Right hindlimb (tissue), 1 donor: ENCODE results near the gene SYNDIG1.
A peak's percentile ranks its signal among the peaks of the same experiment; 100 is the strongest.

Experiments
- DNase-seq: peaks from one replicate; pipeline ENCODE4 v3.0.0-alpha.2; 2018

The SYNDIG1 gene

DNA sequence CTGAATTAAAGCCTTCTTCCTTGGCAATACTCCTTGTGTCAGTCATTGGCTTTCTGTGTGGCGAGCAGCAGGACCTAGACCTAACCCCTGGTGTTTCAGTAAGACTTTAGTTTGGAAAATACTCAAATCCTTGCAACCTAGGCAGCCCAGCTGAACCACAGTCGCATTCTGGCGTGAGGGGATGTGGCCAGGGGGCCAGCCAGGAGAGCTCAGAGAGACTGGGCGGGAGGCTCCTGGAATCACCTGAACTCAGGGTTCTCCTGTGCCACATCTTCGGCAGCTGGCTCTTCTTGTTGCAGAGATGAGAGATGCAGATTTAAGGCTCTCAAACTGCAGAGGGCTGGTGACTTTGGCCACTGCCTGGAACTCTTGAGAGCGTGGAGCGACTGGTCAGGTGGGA, 102.7 kb downstream of the SYNDIG1 start:
- DNase-seq = no peak

DNA sequence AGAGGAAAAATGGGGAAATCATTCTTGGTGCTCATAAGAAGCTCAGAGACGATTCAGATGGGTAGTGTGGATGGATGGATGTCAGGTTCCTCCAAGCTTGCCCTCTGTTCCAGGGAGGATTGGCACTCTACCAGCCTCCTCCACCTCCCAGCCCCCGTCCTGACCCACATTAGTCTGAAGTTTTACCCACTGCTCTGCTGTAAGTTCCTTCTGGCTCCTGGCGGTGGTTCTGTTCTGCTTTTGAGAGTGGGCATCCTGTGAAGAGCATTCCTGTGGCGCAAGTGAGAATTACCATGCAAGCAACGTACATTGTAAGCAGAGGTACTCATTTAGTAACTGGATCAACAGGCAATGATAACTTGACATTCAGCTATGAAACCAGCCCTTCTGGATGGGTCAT, 103.4 kb downstream of the SYNDIG1 start:
- DNase-seq = no peak

DNA sequence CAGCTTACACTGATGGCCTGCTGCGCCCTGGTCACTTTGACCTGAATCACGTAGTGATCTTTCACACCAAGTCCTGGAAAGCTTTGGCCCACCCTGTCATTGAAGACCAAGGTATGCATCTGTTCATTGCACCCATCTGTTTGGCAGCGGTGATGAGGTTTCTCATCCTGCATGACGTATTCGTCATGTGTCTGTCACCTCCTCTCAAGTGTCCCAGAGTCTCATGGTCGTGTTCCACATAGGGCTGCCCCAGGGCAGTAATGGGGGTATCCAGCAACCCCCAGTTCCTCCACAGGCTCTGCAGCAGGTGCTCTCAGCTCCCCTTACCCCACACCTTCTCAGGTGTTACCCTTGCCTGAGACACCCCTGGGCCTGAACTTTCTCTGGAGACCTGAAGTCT, 104.1 kb downstream of the SYNDIG1 start:
- DNase-seq = no peak

DNA sequence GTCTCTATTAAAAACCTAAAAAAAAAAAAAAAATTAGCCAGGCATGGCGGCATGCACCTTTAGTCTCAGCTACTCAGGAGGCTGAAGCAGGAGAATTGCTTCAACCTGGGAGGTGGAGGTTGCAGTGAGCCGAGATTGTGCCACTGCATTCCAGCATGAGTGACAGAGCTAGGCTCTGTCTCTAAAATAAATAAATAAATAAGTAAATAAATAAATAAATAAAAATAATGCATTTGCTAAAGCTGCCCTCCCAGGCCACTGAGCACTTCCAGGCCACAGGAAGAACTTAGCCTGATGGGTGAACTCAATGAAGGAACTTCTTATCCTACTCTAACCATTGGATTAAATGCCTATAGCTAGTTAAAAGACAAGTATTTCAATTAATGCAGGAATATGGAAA, 104.9 kb downstream of the SYNDIG1 start:
- DNase-seq = no peak

DNA sequence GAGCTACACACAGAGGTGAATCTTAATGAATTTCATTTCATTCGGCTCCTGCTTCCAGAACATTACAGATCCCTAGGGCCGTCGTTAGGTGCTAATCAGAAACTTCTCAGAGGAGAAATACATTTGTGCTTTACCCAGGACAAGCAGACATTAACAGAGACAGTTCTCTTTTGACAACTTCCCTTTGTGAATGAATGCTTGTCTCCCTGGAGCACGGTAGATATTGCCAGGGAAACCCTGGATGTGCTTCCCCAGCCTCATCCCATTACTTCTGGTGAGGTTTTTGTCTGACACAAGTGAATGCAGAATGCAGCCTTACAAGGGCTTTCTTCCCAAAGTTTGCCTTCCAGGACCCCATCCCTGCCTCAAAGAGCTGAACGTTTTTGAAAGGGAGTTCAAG, 105.4 kb downstream of the SYNDIG1 start:
- no peak for DNase-seq

DNA sequence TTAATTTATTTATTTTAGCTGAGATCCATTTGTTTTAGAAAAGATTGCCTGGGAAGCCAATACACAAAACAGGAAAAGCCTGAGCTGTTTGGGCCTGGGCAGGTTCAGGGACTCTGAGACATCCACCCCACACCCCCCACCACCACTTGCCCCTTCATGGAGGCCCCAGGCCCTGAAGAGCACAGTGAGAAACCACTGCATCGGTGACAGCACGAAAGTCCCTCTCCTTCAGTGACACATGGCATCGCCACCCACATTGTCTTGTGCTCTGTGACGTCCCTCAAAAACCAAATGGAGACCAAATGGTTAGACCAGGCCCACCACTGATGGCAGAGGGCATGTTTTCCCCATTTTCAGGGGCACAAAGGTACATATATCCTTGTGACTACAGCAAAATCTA, 106.4 kb downstream of the SYNDIG1 start:
- no peak for DNase-seq

DNA sequence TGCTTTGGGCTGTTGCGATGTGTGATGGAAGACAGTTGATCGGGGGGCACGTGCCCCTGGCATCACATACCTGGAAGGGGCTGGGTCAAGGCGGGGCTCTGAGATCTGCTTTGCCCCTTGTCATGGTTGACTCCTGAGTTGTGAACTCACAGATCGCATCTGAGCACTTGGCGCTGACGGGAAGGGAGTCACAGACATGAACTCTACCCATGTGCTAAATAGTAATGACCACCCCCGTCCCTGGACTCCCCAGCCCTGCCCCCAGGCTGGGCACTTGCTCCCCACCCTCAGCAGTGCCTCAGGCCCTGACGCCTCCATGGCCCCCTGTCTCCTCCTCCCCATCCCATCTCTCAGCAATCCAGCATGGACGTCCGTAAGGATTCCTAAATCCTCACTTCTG, 107.0 kb downstream of the SYNDIG1 start:
- DNase-seq = no peak

DNA sequence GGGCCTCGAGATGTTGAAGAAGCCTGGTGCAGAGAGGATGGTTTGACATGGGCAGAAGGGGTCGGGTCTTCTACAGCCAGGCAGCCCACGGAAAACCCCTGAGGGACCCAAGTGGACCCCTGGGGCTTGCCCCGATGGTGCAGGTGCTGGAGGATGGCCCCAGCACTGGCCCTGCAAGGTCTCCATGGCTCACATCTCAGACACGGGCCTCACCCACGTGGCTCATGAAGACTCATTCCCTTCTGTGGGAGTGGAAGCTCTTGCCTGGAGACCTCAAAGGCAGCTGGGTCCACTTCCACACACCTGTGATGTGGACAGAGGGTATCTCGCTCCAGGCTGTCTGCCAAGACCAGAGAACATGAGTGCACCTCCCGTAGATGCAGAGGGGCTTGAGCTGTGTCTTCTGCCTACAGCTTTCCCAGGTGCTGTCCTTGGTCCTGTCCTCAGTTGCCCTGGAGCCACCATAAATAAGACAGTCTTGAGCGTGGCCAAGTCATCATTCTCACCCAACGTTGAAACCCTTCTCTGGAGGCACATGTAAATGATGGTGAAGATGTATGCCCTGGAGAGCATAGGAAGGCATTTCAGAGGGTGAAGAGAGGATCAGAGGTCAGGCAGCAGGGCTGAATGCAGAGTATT, 108.0 kb downstream of the SYNDIG1 start:
- DNase-seq = no peak

DNA sequence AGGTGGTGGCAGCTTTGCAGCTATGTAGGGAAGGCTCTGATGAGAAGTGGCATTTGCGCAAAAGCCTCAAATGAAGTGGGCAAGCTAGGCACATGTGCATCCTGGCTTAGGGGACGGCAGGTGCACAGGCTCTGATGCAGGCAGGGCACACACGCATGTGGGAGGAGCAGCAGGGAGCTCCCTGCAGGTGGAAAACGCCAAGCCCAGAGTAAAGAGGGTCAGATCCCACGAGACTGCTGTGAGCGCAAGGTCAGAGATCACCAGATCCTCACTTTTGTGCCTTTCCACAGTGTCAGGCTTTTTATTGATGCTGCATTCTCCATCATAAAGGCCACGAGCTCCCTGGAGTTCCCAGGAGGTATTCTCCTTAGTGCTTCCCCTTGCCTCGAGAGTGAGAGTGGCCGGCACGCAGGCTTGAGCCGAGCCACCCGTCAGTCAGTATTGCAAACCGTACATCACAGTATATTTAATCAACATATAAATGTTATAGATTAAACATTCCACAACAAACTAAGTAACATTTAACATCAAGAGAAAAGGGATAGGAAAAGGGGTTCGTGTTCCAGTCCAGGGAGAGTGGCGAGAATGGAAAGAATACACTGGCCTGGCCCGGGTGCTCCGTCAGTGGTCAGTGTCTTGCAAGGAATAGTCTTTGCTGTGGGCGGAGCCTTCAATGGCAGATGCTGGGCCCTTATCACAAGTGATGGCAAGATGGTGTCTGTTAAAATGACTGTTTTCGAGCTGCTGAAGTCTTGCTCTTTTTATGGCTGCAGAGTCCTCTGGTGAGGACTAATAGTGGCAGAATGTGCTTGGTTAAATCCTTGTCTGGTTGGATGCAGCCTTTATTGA, 109.4 kb downstream of the SYNDIG1 start:
- no peak for DNase-seq

DNA sequence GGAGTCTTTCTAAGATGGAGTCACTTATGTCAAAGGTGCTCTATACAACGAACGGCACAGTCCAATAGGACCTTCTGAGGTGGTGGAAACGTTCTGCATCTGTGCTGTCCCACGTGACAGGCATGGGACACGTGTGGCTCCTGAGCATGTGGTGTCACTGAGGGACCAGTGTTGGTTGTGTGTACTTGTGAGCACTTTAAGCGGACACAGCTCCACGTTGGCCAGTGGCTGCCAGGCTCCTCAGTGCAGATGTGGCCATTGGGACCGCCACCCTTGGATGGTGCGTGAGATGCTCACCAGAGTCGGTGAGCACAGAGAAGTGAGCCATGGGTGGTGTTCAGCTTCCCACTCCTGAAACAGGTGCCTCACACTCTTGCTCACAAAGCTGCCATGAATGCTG, 110.0 kb downstream of the SYNDIG1 start:
- no peak for DNase-seq

DNA sequence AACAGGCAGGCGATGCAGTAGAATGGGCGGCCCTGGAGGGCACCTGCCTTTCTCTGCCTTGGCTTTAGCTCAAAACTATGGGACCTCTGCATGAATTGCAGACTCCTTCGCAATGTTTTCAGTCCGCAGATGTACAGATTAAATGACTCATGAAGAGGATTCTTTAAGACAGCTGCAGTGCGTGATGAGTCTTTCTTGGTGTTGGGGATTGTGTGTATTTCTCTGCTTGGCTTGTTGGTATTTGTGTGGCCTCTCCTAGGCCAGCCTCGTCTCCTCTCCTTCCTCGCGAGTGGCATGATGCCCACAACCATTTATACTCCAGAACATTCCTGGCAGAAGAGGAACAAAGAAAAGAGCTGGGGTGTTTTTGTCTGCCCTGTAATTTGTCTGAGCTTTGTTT, 110.6 kb downstream of the SYNDIG1 start:
- no peak for DNase-seq

DNA sequence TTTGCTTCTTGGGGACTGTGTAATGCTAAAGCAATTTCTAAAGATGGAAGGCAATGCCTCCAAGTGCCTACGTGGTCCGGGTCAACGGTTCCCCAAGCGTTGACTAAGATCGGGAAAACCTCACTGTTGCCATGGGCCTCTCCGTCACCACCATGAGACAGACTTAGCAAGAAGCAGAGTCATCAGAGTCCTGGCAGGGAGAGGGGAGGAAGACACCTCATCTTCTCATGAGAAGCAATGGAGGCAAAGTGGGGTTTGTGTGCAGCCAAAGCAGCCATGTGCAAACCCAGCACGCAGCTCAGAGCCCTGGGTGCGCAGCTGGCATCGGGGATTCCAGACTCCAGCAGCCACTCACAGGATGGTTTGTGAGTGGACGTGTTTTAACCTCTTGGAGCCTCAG, 111.4 kb downstream of the SYNDIG1 start:
- DNase-seq = no peak

DNA sequence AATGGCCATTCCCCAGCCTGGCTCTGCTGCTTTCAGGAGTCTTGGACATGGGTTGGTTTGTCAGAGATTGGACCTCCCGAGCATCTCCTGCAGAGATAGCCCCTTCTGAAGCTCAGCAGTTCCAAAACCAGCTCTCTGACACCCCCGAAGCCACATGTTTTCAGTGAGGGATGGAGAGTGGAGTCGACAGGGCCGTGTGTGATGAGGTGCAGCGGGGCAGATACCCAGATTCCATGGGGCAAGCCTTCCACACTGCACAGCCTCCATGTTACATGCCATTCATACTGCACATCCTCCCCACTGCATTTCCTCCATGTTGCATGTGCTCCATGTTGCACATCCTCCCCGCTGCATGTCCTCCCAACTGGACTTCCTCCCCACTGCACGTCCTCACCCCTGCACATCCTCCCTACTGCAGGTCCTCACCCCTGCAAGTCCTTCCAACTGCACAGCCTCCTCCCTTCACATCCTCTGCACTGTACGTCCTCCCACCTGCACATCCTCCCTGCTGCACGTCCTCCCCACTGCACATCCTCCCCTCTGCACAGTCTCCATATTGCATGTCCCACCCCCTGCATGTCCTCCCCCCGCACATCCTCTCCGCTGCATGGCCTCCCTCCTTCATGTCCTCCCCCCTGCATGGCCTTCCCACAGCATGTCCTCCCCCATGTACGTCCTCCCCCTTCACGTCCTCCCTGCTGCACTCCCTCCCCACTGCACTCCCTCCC, 112.2 kb downstream of the SYNDIG1 start:
- DNase-seq = no peak

DNA sequence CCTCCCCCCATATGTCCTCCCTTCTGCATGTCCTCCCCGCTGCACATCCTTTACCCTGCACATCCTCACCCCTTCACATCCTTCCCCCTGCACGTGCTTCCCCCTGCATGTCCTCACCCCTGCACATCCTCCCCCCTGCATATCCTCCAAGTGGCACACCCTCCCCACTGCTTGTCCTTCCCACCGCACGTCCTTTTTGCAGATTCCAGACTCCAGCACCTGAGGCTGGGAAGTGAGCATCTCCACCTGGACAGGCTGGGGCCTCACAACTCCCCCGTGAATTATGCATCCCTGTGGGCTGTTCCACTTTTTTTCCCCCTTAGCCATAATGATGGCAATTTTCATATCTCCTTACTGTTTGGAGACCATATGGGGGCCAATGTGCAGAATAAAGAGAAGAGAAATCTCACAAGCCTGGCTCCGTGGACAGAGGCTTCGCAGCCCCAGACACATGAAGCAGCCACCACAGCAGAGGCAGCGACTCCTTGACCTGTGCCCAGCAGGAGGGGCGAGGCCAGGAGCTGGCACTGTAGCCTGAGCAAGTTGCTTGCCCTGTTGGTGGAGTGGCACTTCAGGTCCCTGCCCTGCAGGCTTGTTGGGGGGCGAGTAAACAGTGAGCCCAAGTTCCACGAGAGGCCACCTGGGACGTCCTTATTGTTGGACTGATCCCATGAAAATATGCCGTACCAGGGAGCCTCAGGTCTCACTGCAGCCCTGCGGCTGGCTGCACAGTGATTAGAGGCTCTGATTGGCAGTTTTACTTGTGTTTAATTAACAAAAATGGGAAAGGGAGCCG, 113.1 kb downstream of the SYNDIG1 start:
- DNase-seq = no peak

DNA sequence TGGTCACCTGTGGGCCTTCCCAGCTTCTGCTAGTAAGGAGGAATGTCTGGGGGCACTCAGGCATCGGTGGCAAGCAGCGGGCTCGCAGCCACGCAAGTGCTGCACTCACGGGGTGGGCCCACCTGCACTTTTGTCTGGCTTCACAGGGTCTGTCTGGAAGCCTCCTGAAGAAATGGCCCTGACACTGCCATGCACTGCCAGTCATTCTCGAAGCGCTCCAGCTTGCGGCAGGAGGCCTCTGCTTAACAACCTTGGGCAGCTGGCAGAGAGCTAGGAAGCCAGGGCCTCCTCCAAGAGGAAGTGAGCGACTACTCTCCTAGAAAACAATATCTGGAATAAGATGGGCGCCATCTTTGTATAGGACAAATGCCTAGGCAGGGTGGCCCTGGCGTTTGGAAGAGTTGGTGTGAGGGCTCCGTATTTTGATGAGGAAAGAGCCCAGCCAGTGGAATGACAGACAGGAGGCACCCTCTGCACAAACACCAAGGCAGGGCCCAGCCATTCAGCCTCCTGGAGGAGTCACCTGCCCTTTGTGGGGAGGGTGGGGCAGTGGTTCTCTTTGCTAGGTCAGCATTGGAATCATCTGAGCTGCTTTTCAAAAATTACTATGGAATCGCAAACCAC, 113.9 kb downstream of the SYNDIG1 start:
- DNase-seq = no peak

DNA sequence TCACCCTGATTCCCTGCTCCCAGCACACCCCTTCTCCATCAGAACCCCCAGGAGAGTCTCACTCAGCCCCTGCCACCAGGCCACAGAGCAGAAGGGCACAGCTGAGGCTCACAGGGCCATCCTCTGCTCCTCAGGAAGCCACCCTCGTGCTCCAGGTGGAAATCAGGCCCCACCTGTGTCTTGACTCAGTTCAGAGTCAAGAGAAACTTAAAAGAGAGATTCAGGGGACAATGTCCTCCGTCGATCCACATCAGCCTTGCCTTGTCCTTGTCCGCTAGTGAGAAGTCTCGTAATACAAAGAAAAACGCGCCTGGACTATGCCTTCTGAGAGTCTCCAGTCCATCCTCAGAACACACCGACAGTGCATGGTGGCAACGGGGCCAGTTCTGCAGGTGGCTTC, 114.6 kb downstream of the SYNDIG1 start:
- no peak for DNase-seq

DNA sequence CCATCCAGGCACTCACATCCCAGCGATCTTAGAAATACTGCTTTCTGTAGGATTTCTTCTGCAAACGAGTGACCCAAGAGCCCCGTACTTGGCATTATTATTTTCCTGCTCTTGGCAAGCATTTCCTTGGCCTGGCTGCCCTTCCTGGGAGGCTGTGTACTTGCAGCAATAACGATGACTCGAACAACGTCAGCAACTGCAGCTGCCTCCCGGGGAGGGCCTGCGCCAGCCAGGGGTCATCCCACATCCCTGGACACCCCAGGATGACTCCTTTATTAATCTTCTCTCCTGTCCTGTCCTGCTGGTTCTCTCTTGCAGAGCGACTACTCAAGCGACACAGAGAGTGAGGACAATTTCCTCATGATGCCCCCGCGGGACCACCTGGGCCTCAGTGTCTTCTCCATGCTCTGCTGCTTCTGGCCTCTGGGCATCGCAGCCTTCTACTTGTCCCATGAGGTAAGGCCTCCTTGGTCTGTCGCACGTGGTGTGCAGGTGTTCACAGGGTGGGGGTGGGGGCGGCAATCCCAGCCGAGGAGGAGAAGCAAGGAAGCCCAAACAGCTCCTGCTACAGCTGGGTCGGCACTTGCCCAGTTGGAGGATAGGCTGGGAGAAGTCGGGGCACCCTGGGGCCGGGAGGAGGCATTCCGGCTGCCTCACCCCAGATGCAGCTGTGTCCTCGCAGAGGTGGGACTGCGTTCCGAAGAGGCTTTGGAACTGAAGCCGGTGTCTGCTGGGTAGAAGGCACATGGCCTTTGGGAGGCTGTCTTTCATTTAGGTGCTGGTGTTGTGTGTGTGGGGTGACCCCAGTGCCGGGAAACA, 115.3 kb downstream of the SYNDIG1 start:
- DNase-seq = no peak

DNA sequence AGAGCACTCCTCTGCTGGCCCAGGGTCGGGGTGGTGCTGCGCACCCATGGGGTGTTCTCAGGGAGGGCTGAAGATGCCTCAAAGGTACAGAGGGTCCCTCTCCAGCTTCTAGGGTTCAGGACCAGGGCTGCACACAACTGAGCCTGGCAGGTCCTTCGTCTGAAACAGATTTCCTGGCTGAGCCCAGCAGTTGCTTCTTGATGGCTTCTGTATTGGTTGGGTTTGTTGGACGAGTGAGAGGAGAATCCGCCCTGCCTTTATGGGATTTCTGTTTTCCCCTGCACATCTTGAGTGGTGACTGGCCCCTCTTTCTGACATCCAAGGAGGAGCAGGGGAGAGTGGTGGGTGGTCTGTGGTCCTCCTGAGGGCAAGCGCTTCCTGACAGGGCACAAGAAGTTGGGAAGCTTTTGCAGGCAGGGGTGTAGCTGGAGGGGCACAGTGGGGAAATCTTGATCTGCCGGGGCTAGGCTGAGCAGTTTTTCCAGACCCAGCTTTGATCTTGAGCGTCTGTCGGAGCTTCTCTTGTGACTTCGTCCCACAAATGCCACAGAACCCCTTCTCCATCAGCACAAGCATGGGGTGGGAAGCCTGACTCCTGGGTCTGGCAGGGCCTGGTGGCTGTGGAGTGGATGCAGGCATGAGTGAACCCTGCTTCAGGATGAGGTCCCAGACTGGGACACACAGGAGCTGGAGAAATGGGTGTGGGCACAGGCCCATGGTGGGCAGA, 116.5 kb downstream of the SYNDIG1 start:
- DNase-seq = no peak

DNA sequence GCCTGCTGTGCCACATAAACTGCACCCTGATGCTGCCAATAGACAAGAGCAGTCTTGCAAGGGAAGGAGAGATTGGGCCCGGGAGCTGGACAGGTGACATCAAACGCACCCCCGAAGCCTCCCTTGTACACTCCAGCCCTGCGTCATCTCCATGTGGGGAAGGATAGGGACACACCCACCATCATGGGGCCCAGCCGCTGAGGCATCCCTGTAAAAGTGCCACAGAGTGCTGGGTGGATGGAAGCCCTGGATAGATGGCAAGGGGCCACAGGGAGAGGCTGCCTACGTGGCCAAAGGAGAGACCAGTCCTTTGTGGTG, 117.1 kb downstream of the SYNDIG1 start:
- no peak for DNase-seq

DNA sequence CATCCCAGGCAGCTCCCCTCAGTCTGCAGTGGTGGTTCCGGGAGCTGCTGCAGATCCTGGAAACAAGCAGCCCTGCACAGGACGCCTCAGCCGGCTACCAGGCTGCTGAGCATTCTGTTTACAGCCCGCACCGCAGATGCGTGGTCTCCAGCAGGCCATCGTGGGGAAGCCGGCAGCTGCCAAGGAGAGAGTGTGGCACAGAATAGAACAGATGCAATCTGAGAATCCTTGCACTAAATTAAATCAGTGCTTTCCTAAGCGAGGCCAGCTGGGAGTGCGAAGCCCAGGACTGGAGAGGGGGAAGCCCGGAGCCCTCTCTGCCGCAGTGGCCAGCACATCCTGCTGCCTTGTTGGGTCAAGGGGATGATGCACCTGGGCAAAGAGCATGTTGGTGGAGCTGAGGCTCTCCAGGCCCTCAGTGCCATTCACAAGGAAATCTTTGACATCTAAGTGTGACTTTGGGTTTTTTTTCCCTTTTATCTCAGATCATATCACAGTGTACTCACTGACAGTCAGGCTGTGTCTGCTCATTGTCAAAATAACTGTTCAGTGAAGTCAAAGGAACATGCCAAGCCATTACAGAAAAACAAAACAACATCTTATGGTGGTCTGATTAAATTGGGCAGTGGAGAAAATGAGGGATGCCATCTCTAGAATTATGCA, 118.1 kb downstream of the SYNDIG1 start:
- peak; percentile 52 for DNase-seq
